Measurements from ENCODE around the gene SH3RF3.

SH3RF3 gene

GRCh38 chr2:109265953-109266352, 136.9 kb downstream of the SH3RF3 start:
- no peak for ATAC-seq
- TF ChIP-seq ARNTL (CRISPR knock-in tag; IDR thresholded peaks at IDR 0.05; ENCODE audit: borderline replicate concordance, low read depth) (no peak), ESRRG (CRISPR knock-in tag; IDR thresholded peaks at IDR 0.05) (no peak), GLIS3 (CRISPR knock-in tag; IDR thresholded peaks at IDR 0.05) (no peak), OSR1 (CRISPR knock-in tag; IDR thresholded peaks at IDR 0.05) (no peak), ZC3H10 (CRISPR knock-in tag; IDR thresholded peaks at IDR 0.05) (no peak)

GRCh38 chr2:109266496-109266895, 137.5 kb downstream of the SH3RF3 start:
- TF ChIP-seq CSRNP3 (CRISPR knock-in tag; IDR thresholded peaks at IDR 0.05): no peak
- TF ChIP-seq ZFP30 (CRISPR knock-in tag; IDR thresholded peaks at IDR 0.05): no peak
- TF ChIP-seq TOX (CRISPR knock-in tag; IDR thresholded peaks at IDR 0.05; ENCODE audit: borderline replicate concordance): no peak
- no peak for TF ChIP-seq ZNF8 (CRISPR knock-in tag; IDR thresholded peaks at IDR 0.05)
- TF ChIP-seq ESRRG (CRISPR knock-in tag; IDR thresholded peaks at IDR 0.05): no peak
- TF ChIP-seq BACH2 (CRISPR knock-in tag; IDR thresholded peaks at IDR 0.05; ENCODE audit: borderline replicate concordance): no peak
- TF ChIP-seq ISL1 (CRISPR knock-in tag; IDR thresholded peaks at IDR 0.05): no peak
- no peak for TF ChIP-seq PPARA (CRISPR knock-in tag; IDR thresholded peaks at IDR 0.05; ENCODE audit: borderline replicate concordance)
- TF ChIP-seq CREB5 (CRISPR knock-in tag; IDR thresholded peaks at IDR 0.05; ENCODE audit: low read depth): no peak
- TF ChIP-seq CSDC2 (CRISPR knock-in tag; IDR thresholded peaks at IDR 0.05): no peak
- TF ChIP-seq GLIS3 (CRISPR knock-in tag; IDR thresholded peaks at IDR 0.05): no peak
- no peak for TF ChIP-seq TCF4 (CRISPR knock-in tag; IDR thresholded peaks at IDR 0.05; ENCODE audit: borderline replicate concordance)
- TF ChIP-seq PATZ1 (CRISPR knock-in tag; IDR thresholded peaks at IDR 0.05; ENCODE audit: borderline replicate concordance): no peak
- no peak for TF ChIP-seq POU6F1 (CRISPR knock-in tag; IDR thresholded peaks at IDR 0.05; ENCODE audit: borderline replicate concordance, low read depth)
- no peak for TF ChIP-seq TSHZ2 (CRISPR knock-in tag; IDR thresholded peaks at IDR 0.05)
- ATAC-seq: no peak

GRCh38 chr2:109266998-109267854, 138.2 kb downstream of the SH3RF3 start:
- ATAC-seq: no peak
- TF ChIP-seq POU6F1 (CRISPR knock-in tag; IDR thresholded peaks at IDR 0.05; ENCODE audit: borderline replicate concordance, low read depth) (no peak), OSR1 (CRISPR knock-in tag; IDR thresholded peaks at IDR 0.05) (no peak), TOX (CRISPR knock-in tag; IDR thresholded peaks at IDR 0.05; ENCODE audit: borderline replicate concordance) (no peak), ARNTL (CRISPR knock-in tag; IDR thresholded peaks at IDR 0.05; ENCODE audit: borderline replicate concordance, low read depth) (no peak), ZNF70 (CRISPR knock-in tag; IDR thresholded peaks at IDR 0.05) (no peak), TSHZ2 (CRISPR knock-in tag; IDR thresholded peaks at IDR 0.05) (no peak), ZFP30 (CRISPR knock-in tag; IDR thresholded peaks at IDR 0.05) (no peak), GLIS3 (CRISPR knock-in tag; IDR thresholded peaks at IDR 0.05) (no peak), RARB (CRISPR knock-in tag; IDR thresholded peaks at IDR 0.05) (no peak), ZFP3 (CRISPR knock-in tag; IDR thresholded peaks at IDR 0.05) (no peak)

All from SK-N-SH treated with all-trans-retinoic acid at 6 μM for 48 hours (cell line).